Left forelimb (tissue), 1 donor: ENCODE measurements around the gene MED27.

Experiments used
- DNase-seq: peaks from one replicate; pipeline ENCODE4 v3.0.0-alpha.2; 2018; ENCODE audit warnings: low spot score

MED27 gene

DNA sequence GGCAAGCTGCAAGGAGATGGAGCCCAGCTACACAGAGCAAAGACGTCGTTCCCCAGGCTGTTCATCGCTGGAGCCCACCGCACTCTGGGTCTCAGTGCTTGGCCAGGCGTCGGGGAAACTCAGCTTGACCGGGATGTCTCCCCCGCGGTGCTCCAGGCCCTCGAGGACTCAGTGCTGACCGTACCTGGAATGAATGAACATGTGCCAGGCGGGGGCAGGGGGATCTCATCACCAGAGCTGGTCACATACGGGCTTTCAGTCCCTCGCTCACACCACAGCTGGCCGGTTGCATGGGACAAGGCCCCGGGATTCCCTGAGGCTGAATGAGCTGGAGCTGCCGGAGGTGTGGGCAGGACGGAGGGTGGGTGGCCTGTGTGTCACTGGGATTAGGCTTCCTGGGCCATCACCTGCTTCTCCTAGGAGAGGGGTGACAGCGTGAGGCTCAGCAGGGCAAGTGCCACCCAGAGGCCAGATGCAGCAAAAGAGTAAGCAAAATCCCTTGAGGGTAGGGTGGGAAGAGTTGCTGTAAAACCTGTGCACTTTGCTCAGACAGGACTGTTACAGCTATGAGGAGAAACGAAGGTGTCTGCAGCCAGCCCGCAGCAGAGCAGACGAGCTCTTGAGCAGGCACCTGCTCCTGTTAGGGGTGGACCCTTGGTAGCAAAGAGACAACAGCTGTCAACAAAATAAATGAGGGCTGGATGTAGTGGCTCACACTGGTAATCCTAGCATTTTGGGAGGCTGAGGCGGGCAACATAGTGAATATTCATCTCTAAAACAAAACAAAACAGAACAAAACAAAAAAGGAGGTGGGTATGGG lies 269.1 kb downstream of the MED27 start:
- no peak for DNase-seq
